Measurements from ENCODE around the gene AGAP1. TPM values are rescaled to one million over a fixed set of nuclear protein-coding genes. Genes with fewer than 3 reads are reported as not detected.

The AGAP1 gene
- total and polyA plus RNA-seq, 11 donors = 5.9 to 21.6 (median 18.9) TPM

GRCh38 chr2:235911125-235911524, 417.3 kb downstream of the AGAP1 start:
- TF ChIP-seq POLR2A (IDR thresholded peaks at IDR 0.05) = no peak
- no peak for TF ChIP-seq CTCF (IDR thresholded peaks at IDR 0.05)
- no peaks in the 10 kb centered on the region for H3K27me3 ChIP-seq
- intact Hi-C loops (cut with DNase I) = no loop called here
- 92 to 96% (median 94%) methylated on average over 6 of the region's 6 CpGs for WGBS, 4 donors
- peaks cover 0 to 11% (median 0%) of the 10 kb centered on the region in 12 donors for H3K9me3 ChIP-seq
- peaks cover 0 to 32% (median 12%) of the 10 kb centered on the region in 9 donors for H3K36me3 ChIP-seq
- no peak overlapping the region for H3K4me3 ChIP-seq
- no peaks in the 10 kb centered on the region for H3K4me1 ChIP-seq
- DNase-seq (no peak), ATAC-seq (no peak)
- H3K27ac ChIP-seq = no peak overlapping the region

- peaks cover 0 to 32% (median 12%) of the 10 kb centered on the region in 9 donors for H3K36me3 ChIP-seq
- no peak for TF ChIP-seq POLR2A (IDR thresholded peaks at IDR 0.05)
- no peak for TF ChIP-seq CTCF (IDR thresholded peaks at IDR 0.05)
- intact Hi-C loops (cut with DNase I) = no loop called here
- no peak for ATAC-seq
- peaks cover 0 to 12% (median 0%) of the 10 kb centered on the region in 12 donors for H3K9me3 ChIP-seq
- H3K4me3 ChIP-seq = no peak overlapping the region
- WGBS, 4 donors = 75 to 90% (median 87%) methylated on average over 10 of the region's 10 CpGs
- H3K27me3 ChIP-seq = no peaks in the 10 kb centered on the region
- no peak overlapping the region for H3K27ac ChIP-seq
- H3K4me1 ChIP-seq = no peaks in the 10 kb centered on the region
- DNase-seq = no peak
Measured at GRCh38 chr2:235911633-235912233, 417.9 kb downstream of the AGAP1 start.

GRCh38 chr2:235914756-235915155, 420.9 kb downstream of the AGAP1 start:
- H3K27ac ChIP-seq = no peak overlapping the region
- no peaks in the 10 kb centered on the region for H3K4me1 ChIP-seq
- 96 to 98% (median 97%) methylated on average over 9 of the region's 9 CpGs for WGBS, 4 donors
- no peaks in the 10 kb centered on the region for H3K27me3 ChIP-seq
- peaks cover 0 to 12% (median 0%) of the 10 kb centered on the region in 12 donors for H3K9me3 ChIP-seq
- intact Hi-C loops (cut with DNase I) = no loop called here
- no peak overlapping the region for H3K4me3 ChIP-seq
- TF ChIP-seq POLR2A (IDR thresholded peaks at IDR 0.05) = no peak
- no peak for TF ChIP-seq CTCF (IDR thresholded peaks at IDR 0.05)
- H3K36me3 ChIP-seq = peaks cover 0 to 22% (median 7%) of the 10 kb centered on the region in 9 donors
- DNase-seq (no peak), ATAC-seq (no peak)

- WGBS, 4 donors = 93 to 94% (median 94%) methylated on average over 19 of the region's 19 CpGs
- intact Hi-C loops (cut with DNase I) = no loop called here
- ATAC-seq = no peak
Measured at GRCh38 chr2:235917506-235917905, 423.7 kb downstream of the AGAP1 start.

More at GRCh38 chr2:235917506-235917905, 423.7 kb downstream of the AGAP1 start:
- DNase-seq = no peak
- TF ChIP-seq CTCF (IDR thresholded peaks at IDR 0.05) (no peak), POLR2A (IDR thresholded peaks at IDR 0.05) (no peak)
- Histone ChIP-seq H3K36me3 (peaks cover 0 to 19% (median 7%) of the 10 kb centered on the region in 9 donors), H3K27ac (no peak overlapping the region), H3K4me1 (no peaks in the 10 kb centered on the region), H3K27me3 (no peaks in the 10 kb centered on the region), H3K4me3 (no peak overlapping the region), H3K9me3 (peaks cover 0 to 12% (median 0%) of the 10 kb centered on the region in 12 donors)

All from heart left ventricle (tissue), 16 donors.